GM21723 (cell line): ENCODE data around the gene FEN1.

ENCODE experiments used
- ATAC-seq: cut with Tn5 transposase; IDR thresholded peaks from one replicate; pipeline ENCODE4 v1.9.1; 2021; ENCODE audit warnings: mild to moderate bottlenecking, moderate library complexity; ENCODE audit not compliant: unreplicated experiment

The FEN1 gene

GRCh38 chr11:61774411-61774810 is 18.3 kb upstream of the FEN1 start:
- ATAC-seq, result no peak

- no peak for ATAC-seq
Measured at GRCh38 chr11:61775106-61775505, 17.6 kb upstream of the FEN1 start.

- ATAC-seq, result no peak
Measured at GRCh38 chr11:61775606-61776554, 16.8 kb upstream of the FEN1 start.

- no peak for ATAC-seq
Measured at GRCh38 chr11:61776561-61777075, 16.1 kb upstream of the FEN1 start.

GRCh38 chr11:61777234-61778090 is 15.2 kb upstream of the FEN1 start:
- no peak for ATAC-seq

- no peak for ATAC-seq
Measured at GRCh38 chr11:61778357-61778886, 14.3 kb upstream of the FEN1 start.

GRCh38 chr11:61778920-61779650 is 13.6 kb upstream of the FEN1 start:
- no peak for ATAC-seq

GRCh38 chr11:61779666-61780525 is 12.8 kb upstream of the FEN1 start:
- ATAC-seq, result no peak

- ATAC-seq, result no peak
Measured at GRCh38 chr11:61780581-61781162, 12.0 kb upstream of the FEN1 start.

GRCh38 chr11:61781585-61781984 is 11.1 kb upstream of the FEN1 start:
- ATAC-seq, result no peak

GRCh38 chr11:61782299-61782698 is 10.4 kb upstream of the FEN1 start:
- no peak for ATAC-seq

GRCh38 chr11:61782841-61783240 is 9.9 kb upstream of the FEN1 start:
- no peak for ATAC-seq

GRCh38 chr11:61783717-61784505 is 8.8 kb upstream of the FEN1 start:
- no peak for ATAC-seq

GRCh38 chr11:61784506-61784805 is 8.3 kb upstream of the FEN1 start:
- no peak for ATAC-seq

GRCh38 chr11:61785837-61786402 is 6.8 kb upstream of the FEN1 start:
- no peak for ATAC-seq

GRCh38 chr11:61787928-61788491 is 4.7 kb upstream of the FEN1 start:
- ATAC-seq, result no peak

GRCh38 chr11:61791737-61792309 is 888 bp upstream of the FEN1 start:
- ATAC-seq, result no peak
